Activated gamma-delta T cell treated with Interleukin-2 at 50 U/mL for 16 hours (primary cell): ENCODE measurements around the gene YY2.
"Not testable (repeated sequence)": the region's sequence is repeated elsewhere in the genome, so short reads cannot be mapped to it uniquely, and the experiment has no call there.

Experiments
- DNase-seq: peaks from one replicate; pipeline ENCODE4 v3.0.0-alpha.2; 2020

The YY2 gene

DNA sequence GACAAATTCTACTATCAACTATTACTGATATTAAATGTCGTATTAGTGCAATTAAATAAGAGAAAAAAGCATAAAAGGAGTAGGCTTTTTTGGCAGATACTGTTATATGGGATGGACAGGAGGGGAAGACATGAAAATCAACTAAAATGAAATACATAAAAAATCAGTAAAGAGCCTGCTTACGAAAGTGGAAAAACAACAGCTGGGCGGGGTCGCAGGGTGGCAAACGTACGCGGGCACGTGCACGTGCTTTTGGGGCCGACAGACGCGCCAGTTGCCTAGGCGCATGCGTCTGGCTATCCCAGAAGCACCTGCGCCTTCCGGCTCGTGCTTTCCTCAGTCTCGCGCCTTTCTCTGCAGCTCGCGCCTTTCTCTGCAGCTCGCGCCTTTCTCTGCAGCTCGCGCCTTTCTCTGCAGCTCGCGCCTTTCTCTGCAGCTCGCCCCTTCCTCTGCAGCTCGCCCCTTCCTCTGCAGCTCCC is at the start of gene YY2:
Gene YY2, plus strand, starts transcription at position 51 of the 479 bp plus-strand sequence. CDS start 498 bp downstream, outside the sequence.
- DNase-seq, result no peak

DNA sequence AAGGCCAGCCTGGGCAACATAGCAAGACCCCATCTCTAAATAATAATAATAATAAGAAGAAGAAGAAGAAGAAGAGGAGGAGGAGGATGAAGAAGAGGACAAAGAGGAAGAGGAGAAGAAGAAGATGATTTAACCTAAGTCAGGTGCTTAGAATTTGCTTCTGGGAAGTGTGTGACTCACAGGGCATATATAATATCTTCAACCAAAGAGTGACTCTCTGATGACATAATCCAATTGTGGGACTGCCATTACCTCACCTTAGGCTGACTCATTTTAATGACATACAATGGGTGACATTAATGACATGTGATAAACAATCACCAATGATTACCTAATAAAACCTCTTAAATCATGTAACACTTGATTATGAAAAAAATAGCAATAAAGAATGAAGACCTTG is 49.1 kb upstream of the YY2 start:
- DNase-seq, result no peak

DNA sequence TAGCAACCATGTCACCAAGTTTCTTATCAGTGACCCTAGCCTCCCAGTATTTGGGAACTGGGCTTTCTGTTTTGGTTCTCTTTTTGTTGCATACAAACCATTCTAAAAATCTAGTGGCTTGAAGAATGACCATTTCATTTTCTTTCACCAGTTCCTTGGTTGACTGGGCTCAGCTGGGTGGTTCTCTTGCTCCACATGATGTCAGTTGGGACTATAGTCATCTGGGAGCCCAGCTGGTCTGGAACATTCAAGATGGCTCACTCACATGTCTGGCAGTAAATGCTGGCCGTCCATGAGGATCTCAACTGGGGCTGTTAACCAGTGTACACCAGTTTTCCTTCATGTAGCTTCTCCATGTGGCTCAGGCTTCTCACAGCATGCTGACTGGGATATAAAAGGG is 44.0 kb upstream of the YY2 start:
- DNase-seq, result no peak

DNA sequence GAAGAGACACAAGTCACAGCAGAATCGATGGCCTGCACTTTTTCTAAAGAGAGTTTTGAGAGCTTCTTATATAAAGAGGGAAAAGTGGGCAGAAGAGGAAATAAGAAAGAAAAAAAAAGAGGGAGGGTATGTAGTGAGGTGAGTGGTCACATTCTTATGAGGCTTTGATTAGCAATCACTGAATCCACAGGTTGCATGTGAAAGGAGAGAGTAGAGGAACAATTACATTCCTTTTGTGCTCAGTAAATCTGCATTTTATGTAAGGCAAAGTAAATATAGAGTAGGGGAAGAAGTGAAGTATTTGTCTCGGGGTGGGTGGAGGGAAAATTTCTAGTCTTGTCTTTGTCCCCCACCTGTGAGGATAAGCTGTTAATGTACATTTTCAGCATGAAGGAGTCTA is 43.2 kb upstream of the YY2 start:
- DNase-seq, result no peak

DNA sequence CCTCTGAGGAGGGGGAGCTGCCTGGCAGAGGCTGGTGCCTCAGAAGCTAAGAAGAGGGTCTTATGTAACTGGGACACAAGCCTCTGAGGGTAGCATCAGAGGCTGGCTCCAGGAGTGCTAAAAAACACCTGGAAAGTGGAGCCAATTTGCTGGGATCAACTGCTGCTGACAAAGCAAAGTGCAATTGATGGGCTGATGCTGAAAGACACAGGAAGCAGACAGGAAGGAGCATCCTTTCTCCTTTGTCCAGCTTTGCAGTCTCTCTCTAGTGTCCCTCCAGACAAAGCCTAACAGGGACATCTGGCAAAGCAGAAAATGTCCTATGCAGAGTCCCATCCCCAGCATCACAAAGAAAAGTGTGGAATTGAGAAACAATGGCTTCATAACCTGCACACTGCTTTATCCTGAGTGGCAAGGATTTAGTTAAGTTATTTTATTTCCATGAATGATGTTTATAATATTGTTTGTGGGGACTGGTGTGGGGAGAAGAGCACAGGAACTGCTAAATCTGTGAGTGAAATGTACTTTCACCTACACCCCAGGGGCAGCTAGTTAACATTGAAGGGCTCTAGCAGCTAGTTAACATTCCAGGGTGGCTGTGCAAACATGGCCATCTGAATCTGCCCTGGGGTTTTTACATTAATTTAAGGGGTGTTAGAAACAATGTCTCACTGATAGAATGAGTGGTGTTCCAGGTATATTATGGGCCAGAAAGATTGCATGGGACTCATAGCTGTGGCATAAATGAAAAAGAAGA is 42.0 kb upstream of the YY2 start:
- DNase-seq, result no peak

DNA sequence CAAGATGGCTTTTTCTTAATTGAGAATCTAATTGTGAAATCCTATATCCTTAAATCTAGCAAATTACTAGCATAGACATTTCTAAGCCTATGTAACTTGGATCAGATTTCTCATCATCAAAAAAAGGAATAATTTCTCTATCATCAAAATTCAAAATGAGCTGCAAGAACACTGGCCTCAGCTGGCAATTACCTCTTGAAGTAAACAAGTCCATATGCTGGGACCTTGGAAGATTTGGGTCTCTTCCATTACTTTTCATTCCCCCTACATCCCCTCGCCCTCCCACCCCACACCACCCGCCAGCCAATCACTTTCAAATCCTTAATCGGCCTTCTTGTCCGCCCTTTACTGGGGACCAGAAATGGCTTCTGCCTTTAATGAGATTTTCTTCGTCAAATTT is 39.7 kb upstream of the YY2 start:
- DNase-seq, result no peak

DNA sequence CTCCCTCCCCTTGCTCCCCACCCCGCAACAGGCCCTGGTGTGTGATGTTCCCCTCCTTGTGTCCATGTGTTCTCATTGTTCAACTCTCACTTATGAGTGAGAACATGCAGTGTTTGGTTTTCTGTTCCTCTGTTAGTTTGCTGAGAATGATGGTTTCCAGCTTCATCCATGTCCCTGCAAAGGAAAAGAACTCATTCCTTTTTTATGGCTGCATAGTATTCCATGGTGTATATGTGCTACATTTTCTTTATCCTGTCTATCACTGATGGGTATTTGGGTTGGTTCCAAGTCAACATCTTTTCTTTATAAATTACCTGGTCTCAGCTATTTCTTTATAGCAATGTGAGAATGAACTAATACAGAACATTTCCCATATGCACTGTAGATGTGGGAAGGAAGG is 35.6 kb upstream of the YY2 start:
- not testable (repeated sequence) for DNase-seq

DNA sequence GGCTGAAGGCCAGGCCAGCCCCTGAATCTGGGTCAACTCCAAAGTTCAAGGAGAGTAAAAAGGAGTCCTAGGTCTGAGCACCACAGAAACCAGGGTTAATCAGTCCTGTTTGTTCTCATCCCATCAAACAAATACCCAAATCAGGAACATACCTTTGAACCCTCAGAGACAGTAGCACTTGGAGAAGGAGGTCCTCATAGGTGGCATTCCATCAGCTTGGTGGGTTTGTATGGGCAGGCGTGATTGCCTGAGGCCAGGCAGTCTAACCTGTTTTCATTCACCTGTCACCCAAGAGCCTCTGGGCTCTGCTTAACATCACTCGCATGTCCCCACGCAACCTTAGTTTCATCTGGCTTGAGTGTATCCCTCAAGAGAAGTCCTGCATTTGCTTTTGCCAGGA is 33.9 kb upstream of the YY2 start:
- DNase-seq, result no peak

DNA sequence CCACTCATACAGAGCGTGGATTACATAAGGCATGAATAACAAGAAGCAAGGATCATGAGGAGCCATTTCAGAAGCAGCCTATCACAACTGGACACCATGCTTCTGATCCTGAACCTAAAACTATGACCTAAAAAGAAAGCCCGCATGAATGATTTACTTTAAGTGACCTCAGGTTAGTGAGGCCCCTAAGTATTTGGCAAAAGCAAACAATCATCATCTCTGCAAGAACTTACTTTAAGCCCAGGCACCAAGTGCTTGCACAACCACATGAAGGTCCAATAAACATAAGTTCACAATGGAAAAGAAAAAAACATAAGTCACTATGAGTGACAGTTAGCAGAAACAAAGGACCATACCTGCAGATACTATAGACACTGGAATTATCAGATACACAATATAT is 24.3 kb upstream of the YY2 start:
- DNase-seq, result no peak

DNA sequence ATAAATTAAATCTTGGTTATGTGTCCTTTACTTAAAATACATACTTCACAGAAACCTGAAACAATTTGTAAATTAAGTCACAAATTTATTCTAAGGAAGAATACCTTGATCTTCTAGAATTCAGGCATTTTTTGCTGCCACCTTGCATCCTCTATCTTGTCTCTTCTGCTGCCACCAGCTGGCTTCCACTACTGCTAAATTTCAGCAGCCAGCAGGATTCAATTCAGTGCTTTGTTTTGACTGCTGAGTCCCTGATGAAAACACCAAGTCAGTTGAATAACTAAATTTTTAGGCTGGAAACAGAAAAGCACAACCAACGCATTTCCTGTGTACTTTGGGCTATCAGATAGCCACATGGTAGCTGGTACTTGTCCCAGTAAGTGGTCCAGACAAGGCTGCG is 18.7 kb upstream of the YY2 start:
- no peak for DNase-seq

DNA sequence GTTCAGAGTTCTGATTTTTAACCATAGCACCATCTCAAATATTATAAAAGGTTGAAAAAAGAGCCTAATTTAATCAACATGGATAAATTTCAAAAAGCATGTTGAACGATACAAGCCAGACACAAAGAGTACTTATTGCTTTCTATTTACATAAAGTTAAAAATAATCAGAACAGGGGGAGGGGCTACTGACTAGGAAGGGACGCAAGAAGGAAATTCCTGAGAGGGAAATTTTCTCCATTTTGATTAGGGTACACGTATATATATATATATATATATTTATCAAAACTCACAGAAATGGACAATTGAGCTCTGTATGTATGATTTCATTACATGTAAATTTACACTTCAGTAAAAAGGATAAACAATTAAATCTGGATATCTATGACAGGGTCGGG is 16.9 kb upstream of the YY2 start:
- DNase-seq, result no peak

DNA sequence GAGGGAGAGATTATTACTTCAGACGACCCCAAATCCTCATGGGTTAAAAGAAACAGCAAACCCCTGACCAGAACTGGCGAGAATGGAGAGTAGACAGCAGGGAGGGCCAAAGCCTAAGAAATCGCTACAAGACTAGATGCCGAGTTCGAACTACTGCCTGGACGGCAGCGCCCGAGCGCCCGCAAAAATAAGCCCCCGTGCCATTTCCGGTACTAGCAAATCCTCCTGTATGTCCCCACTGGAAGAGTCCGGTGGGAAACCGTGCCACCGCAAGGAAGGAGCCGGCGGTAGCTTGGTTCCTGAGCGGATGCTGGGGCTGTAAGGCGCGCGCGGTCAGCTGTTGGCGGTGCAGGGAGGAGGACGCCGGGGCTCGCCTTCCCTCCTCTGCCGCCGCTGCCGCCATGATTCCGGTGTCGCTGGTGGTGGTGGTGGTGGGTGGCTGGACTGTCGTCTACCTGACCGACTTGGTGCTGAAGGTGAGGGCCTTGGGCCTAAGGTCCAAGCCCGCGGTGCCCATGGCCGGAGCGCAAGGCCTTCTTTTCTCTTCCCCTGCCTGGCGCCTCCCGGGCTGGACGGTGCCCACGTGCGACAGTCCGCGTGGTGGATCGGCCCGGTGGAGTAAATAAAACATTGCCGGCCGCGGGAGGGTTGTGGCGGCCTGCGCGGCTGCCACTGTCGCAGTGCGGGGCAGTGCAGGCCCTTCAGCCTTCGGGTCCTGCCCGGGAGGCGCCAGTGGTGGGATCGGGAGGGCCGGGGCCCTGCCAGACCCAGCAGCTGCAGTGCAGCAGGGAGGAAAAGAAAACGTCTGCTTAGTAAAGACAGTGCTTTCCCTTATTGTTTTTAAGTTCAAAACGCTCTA is 16.2 kb upstream of the YY2 start, which contains the start of gene MBTPS2:
Gene MBTPS2, plus strand, starts transcription at position 284 of the 859 bp plus-strand sequence. Its CDS starts 118 bp downstream, at position 402.
- DNase-seq, result peak; percentile 77

DNA sequence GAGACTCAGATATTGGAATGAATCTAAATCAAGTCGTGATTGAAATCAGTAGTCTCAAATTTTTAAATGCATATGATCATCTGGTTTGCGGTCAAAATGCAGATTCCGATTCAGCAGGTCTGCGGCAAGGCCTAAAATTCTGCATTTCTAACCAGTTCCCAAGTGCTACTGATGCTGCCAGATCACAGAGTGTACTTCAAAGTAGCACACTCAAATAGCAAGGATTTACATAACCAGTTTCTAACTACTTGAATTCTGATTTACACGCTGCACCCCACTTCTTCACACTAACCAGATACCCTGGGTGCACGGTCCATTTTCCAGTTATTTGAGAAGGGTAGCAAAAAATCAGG is 15.6 kb upstream of the YY2 start:
- no peak for DNase-seq

DNA sequence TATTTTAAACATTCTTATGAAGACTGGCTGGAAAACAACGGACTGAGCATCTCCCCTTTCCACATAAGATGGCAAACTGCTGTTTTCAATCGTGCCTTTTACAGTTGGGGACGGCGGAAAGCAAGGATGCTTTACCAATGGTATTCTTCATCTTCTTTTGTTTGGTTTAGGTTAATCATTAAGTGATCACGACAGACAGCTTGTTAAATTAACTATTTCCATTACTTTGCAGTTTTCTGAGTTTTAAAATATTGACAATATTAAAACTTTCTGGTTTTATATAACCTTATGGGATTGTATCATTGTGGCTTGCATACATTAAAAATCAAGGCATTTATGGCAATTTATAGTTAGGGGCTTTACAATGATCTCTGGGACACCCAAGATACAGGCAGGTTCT is 12.6 kb upstream of the YY2 start:
- no peak for DNase-seq

DNA sequence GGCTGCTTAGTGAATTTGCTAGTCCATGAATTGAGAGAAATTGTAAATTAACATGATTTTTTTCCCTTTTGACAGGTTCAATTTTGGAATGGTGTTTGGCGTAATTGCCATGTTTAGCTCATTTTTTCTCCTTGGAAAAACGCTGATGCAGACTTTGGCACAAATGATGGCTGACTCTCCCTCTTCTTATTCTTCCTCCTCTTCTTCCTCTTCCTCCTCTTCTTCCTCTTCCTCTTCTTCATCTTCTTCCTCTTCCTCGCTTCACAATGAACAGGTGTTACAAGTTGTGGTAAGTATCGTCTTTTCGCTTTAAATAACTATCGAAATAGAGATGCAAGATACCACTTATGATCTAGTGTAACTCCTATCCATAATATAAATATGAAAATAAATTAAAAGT is 10.7 kb upstream of the YY2 start:
- DNase-seq, result no peak

DNA sequence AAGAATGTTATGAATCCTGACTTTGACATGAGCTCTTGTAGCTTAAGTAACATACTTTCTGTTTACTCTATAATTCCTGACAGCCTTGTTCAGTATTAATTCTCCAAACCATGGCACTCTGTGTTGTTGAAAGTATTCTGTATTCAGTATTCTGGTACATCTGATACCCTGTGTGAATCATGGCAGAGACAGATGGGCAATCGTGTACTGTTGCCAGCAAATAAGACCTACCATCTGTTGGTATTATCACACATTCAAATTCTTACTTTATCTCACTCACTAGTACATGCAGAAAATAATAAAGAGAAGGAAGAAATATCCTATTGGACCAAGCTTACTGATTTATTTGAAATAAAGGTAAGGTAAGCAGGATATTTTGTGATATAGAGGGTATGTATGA is 8.4 kb upstream of the YY2 start:
- DNase-seq, result no peak

DNA sequence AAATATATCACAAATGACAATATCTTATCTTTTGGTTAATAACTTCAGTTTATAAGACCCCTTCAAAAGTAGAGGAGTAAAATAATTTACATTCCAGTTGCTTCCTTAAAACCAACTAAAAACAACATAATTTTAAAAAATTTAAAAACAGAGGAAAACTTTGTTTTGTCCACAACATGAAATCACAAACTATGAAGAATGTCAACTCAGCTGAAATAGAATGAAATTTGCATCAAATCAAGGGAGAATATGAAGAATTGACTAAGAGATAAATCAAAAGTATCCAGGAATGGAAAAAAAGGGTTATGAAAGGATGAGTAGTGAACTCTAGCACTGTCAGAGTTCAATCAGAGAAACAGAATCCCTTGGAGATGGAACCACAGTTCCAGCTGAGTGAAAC is 2.2 kb upstream of the YY2 start:
- DNase-seq, result no peak

DNA sequence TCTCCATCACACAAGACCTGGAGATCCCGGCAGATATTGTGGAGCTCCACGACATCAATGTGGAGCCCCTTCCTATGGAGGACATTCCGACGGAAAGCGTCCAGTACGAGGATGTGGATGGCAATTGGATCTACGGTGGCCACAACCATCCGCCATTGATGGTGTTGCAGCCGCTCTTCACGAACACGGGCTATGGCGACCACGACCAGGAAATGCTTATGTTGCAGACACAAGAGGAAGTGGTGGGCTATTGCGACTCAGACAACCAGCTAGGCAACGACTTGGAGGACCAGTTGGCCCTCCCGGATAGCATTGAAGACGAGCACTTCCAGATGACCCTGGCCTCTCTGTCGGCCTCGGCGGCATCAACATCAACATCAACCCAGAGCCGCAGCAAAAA is 717 bp downstream of the YY2 start:
- no peak for DNase-seq

DNA sequence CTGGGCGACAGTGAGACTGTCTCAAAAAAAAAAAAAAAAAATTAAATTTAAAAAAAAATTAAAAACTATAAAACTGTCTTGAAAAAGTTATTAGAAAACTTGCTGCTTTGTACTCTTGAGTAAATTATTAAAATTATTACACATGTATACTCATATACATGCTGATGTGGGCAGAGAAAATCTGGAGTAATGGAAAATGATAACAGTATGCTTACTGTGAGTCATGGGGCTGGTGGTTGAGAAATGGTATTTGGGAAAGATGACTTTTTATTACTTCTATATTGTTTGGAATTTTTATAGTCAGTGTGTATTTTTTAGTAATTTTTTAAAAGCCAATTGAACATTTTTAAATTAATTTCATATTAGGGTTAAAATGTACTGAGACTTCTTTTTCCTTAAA is 7.5 kb downstream of the YY2 start:
- DNase-seq, result no peak

DNA sequence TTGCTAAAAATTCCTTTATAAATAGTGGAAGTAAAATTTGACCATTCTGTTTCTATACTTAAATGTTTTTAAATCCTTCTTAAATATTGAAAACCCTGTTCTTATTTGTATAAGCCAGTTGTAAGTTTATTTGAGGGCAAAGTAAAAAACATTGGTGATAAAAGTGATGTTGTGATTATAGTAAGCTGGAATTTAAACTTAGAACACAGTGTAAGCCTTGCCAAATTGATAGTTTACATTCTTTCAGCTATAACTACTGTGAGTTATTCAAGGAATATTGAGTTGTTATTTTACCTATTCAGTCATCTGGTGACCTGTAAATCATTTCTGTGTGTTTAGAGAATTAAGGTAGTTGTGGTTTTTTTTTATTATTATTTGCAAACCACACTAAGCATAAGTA is 9.6 kb downstream of the YY2 start:
- no peak for DNase-seq

DNA sequence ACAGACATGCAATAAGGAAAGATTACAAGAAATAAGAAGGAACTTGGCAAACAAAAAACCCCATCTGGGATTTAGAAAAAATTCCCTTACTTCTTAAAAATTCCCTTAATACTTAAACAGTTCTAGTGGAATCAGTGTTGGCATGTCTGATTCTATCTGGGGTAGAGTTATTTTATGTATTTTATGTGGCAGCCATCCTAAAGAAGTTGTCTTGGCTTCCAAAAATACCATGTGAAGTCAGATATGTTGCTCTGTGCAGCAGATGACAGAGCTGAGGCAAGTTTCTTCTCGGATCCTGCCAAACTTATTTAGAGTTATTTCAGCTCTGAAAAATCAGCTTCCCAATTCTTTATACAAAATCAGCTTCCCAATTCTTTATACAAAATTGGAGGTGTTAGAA is 14.7 kb downstream of the YY2 start:
- no peak for DNase-seq

DNA sequence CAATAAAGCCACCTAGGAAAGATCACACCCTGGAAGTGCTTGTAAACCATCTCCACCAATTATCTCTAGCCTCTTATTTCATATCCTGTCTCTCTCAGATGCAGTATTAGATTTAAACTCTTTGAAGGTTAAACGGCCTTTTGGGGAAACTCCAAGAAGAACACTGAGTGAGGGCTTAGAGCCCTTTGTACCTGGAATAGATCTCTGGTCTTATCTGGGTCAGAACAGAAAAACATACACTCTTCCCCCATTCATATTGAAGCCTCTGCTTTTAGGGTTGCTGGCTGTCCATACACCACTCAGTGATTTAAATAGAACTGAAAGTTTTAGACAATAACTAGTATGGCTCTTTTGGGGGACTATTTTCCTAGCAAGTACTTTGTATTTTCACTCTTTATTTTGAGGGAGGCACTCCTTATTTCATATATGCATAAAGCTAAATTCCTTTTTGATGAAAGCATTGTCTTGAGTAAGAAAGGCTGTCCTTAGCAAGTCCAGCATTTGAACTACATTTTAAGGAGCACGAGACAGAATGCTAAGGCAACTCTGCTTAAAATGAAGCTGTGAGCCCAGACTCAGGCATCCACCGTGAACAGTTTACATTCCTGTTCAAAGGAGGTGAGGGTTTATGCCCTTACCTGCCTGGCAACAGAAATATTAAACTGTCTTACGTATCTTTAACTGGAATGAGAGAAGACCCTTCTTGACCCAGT is 17.4 kb downstream of the YY2 start:
- DNase-seq, result no peak

DNA sequence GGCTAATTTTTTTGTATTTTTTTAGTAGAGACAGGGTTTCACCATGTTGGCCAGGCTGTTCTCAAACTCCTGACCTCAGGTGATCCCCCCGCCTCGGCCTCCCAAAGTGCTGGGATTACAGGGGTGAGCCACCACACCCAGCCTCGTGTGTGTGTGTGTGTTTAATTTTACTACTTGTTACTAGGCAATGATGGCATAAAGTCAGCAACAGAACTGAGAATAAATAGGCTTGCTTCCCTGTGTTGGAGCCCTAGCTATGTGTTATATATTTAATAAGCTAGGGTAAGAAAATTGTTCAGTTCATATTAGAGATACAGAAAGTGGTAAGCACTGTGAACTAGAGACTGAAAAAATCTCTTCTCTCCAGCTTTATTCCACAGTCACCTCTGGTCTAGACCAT is 18.4 kb downstream of the YY2 start:
- DNase-seq, result not testable (repeated sequence)

DNA sequence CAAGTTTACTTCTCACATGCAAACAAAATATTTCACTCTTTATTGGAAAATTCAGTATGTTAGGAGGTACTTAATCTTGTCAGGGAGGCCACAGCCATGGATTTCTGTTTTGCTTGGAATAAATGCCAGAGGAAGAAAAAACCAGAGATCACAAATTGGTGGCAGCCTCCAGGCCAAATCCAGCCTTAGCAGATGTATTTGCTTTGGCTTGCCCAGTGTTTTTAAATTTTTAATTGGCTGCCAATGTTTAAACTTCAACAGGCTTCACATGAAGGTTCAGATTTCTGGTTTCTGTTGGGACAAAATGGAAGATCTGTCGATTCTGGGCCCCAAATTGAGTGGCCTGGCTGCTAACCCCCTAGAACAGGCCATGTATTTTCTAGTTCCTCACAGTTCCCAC is 19.2 kb downstream of the YY2 start:
- DNase-seq, result no peak
